ENCODE results near the gene MAPRE2.
"Not testable (repeated sequence)": the region's sequence is repeated elsewhere in the genome, so short reads cannot be mapped to it uniquely, and the experiment has no call there.

MAPRE2 gene

DNA sequence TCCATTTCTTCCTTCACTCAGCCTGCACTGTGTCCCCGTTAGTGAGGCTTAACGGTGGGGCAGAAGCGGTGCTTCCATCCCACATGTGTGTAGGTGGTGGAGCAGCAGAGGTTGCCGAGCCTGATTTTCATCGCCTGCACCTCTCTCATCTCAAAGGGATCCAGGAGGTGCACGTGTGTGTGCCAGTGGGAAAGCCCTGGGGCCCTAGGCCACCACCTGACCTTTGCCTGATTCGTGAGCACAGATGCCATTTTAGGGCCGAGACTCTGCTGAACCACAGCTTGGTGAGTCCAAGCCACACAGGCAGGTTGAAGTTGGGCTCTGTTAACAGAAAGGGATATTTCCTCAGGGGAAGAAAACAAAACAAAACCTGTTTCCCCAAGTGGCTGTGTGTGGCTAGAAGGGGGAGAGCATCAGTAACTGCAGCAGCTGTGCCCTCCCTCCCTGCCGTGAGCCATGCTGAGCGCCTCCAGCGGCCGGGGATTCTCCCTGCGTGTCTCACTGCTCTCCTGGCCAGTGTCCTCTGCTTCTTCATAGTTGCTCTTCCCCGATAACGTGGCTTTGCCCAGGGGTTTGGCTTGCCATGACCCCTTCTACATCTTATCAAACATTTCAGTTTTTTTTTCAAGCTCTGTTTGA, 81.5 kb downstream of the MAPRE2 start:
- DNase-seq (ENCODE audit: low read depth): no peak

DNA sequence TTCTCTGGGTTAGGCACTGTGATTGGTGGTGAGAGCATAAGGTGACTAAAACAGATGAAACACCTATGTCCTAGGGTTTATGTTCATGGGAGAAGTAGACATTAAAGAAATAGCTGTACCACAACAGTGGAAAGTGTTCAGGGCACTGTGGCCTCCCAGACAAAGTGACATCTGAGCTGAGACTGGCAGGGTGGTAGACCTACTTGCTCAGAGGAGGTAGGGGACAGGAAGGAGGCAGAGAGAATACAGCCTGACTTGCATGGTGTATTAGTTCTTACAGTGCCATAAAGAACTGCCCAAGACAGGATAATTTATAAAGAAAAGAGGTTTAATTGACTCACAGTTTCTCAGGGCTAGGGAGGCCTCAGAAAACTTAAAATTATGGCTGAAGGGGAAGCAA, 82.6 kb downstream of the MAPRE2 start:
- no peak for DNase-seq (ENCODE audit: low read depth)

DNA sequence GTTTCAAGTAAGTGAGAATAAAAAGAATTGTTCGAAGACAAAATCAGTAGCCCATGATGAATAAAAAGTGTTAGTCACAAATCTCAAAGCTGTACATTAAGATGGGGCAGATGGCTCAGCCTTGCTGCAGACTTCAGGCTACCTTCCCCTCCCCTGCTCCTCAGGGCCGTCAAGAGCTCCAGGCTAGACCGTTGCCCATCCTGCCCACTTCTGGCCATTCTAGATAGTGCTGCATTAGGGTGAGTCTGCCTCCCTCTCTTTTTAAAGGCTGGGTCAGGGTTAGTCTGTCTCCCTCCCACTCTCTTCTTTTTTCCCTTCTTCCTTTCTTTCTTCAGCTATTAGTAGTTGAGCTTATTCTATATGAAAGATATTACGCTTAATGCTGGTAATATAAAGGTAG, 86.0 kb downstream of the MAPRE2 start:
- no peak for DNase-seq (ENCODE audit: low read depth)

DNA sequence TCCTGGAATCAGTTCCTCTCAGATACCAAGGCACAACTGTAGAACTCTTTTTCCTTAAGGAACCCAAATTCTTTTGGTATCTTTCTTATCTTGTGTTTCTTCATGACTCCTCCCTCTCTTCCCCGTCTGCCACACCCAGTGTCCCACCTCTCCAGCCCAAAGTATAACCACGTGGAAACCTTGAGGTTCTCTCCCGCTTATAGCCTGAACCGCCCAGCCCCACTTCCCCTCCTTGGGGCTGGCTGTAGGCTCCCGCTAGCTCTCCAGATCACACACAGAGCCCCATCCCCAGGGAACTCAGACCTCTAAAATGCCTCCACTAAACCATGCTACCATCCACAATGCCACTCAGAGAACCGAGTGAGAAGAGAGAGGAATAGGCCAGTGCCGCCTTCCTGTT, 87.5 kb downstream of the MAPRE2 start:
- no peak for DNase-seq (ENCODE audit: low read depth)

DNA sequence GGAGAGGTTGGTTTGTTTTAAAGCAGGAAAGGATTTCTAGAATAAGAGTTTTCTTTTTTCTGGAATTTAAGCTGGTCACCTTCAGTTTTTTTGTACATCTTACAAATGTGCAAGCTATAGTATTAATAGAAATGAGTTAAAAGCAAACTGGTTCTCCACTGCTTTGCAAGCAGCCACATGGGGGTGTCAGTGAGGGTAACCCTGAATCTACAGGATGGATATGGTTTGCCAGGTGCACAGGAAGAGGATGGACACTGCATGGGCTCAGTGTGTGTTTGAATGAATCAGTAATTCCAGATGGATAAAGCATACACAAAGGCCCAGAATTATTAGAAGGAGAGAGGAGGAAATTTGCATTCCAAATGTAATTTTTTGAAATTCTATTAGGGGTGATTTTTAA, 89.0 kb downstream of the MAPRE2 start:
- DNase-seq (ENCODE audit: low read depth): no peak

DNA sequence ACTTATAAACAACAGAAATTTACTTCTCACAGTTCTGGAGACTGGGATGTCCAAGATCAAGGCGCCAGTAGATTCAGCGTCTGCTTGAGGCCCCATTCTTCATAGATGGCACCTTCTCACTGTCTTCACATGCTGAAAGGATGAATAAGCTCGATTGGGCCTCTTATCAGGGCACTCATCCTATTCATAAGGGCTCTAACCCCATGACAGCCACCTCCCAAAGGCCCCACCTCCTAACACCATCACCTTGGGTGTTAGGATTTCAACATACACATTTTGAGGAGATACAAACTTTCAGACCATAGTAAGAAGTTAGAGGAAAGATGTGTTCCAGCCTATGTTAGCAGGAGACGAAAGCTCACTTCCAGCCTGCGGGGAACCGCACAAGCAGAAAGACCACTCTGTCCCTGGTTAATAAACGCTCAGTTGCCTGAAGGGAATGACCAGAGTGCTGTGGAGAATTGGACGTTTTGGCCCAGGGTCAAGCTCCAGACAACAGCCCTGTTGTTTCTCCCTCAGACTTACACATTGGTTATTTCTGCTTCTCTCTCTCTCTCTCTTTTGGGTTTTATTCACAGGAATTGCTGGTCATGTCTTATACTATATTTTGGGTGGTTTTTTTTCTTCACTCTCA, 90.3 kb downstream of the MAPRE2 start:
- DNase-seq (ENCODE audit: low read depth): no peak

DNA sequence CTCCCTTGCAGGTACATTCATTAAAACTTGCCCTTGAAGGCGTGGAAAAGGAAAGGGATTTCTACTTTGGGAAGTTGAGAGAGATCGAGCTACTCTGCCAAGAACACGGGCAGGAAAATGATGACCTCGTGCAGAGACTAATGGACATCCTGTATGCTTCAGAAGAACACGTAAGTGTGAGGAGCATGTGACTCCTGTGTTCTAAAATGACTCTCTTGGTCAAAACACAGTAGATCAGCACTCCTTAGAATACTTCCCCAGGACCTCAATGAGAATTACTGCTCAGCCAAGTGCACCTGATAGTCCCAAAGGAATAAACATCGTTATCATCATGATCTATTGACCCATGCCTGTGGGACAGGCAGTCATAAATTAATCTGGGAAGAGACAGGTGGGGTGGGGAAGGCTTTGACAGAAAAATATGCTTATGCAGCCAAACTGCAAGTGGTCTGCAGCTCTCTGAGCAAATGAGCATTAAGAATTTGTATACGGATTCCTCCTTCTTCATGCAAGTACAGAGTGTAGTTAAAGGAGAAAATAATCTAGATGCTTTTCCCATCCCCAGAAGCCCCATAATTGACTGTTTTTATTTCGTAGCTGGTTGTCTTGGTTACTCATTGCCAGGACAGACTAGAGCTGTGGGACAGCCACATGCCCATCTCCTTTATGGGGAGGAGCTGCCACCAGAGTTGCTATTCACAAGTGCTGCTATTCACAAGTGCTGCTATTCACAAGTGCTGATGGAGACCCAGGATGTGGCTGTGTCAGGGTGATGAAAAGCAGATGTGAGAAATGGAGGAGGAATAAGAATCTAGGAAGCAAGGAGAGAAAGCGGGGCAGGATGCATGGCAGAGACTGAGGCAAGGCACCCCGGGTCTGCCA, 91.0 kb downstream of the MAPRE2 start:
- DNase-seq (ENCODE audit: low read depth): no peak

DNA sequence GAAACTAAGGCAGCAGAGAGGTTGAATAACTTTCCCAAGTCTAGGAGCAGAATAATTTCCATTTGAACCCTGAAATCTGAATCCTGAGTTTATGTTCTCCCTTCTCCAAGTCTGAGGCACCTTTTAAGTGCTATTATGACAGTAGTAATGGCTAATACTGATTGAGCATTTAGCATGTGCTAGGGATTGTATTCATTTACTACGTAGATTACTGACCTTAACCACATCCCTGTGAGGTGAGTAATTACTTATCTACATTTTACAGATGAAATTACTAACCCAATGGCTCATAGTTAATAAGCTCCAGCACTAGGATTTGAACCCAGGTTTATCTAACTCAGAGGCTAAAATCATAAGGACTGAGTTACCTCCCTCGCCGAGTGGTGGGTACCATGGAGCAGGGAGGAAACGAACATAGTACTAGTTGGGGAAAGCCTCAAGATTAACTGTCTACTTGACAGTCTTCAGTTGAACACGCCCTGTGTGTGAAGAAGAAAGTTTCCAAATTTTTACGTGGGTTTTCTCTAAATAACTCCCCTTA, 93.0 kb downstream of the MAPRE2 start:
- no peak for DNase-seq (ENCODE audit: low read depth)

DNA sequence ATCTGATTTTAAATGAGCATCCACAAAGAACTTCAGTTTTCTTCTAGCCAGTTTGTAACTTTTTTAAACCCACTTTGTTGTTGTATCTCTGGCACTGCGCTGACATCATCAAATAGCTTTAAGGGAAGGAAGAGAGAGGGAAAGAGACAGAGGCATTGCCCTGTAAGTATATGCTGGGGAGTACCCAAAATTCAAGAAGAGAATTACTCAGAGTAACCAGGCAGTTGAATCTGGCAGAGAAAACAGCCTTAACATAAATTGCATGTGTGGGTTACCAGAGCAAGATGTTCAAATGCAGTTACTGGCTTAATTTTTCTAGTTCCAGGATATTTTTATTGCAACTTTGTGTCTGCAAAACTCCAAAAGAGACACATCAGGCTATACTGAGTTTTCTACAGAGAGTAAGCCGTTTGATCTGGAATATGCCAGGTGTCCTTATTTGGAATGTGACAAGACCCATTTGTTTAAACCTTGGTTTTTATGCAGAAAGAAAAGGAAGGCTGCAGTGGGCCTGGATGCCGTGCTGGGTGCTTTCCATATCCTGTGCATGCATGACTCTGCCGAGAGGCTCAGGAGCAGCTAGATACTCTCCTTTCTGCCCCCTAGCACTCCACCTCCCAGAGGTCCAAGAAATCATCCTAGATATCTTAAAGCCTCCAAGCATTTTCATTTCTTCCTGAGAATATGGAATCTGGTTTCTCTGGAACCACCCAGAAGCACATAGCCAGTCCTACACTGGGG, 93.7 kb downstream of the MAPRE2 start:
- no peak for DNase-seq (ENCODE audit: low read depth)

DNA sequence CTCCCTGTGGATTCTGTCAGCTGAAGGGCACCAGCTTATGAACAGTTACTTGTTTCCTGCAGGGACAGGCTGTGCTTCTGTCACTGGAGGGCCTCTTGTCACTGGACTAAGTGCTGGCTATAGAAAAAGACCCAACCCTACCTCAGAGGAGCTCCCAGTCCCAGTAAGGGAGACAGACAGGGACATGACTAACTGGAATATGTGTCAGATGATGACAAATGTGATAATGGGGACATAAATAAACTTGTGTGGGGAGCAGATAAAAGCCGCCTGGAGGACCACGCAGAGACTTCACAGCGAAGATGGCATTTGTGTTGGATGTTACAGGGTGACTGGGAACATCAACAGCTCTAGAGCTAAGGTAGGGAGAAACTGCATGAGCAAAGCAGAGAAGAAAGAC, 95.0 kb downstream of the MAPRE2 start:
- DNase-seq (ENCODE audit: low read depth): no peak

DNA sequence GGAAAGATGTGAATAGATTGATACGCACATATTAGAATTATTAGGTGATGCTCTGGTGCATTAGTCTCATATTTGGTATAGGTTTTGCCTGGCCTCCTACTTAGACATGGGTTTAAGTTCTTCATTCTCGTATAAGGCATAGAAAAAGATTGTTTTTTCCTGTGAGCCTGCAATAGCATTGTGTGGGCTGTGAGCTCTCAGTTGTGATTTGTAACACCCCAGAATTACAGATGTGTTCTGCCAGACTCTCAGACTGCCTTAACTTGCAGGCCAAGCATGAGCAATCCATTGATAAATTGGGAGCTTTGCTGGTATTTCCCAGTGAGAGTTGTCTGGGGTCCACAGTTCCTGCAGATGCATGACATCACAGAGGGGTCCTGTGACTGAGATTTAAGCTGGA, 95.7 kb downstream of the MAPRE2 start:
- DNase-seq (ENCODE audit: low read depth): no peak

DNA sequence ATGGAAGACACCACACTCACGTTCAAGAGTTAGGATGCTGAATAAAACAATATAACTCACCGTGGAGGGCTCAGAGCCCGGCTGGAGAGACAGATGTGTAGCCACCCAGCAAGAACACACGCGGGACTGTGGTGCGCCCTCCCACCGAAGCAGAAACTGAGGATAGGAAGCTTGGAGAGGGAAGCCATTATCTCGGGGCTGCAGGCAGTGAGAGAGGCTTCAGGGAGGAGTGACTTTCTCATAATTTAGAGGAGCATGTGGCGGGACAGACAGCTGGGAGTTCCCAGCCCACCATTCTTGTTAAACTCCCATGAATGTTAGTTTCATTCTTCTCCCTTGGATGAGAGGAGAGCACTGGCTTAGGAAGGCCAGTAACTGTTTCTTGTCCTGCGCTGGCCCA, 96.4 kb downstream of the MAPRE2 start:
- DNase-seq (ENCODE audit: low read depth): no peak

DNA sequence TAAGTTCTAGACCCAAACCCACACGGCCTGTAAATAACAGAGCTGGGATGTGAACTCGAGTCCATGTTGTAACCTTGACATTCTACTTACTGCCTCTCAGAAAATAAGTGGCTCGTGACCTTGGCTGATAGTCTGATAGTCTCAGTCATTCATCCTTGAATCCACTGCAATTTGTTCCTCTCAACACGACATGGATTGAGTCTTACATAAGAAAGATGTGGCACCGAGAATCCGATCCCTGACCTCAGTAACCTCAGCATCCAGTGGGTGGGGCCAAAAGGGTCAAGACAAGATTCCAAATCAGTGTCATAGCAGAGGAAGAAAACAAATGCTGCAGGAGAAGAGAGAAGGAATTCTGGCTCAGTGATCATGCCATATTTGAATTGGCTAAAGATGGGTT, 97.6 kb downstream of the MAPRE2 start:
- no peak for DNase-seq (ENCODE audit: low read depth)

DNA sequence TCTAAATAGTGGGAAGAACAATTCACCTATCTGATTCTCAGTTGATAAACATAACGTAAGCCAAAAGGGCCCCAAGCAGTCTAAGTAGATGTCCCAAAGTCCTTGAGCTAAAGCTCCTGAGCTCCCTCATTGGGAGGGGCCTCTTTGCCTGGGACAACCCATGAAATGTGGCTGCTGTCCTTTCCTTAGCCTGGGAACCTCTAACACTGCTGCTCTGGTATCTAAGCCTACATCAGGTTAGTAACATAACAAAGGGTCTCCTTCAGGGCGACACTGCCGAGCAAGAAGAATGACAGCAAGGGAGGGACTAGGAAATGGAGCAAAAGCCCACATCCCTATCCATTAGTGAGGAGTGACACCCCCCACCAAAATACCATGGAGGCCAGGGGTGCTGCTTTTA, 98.3 kb downstream of the MAPRE2 start:
- DNase-seq (ENCODE audit: low read depth): no peak

DNA sequence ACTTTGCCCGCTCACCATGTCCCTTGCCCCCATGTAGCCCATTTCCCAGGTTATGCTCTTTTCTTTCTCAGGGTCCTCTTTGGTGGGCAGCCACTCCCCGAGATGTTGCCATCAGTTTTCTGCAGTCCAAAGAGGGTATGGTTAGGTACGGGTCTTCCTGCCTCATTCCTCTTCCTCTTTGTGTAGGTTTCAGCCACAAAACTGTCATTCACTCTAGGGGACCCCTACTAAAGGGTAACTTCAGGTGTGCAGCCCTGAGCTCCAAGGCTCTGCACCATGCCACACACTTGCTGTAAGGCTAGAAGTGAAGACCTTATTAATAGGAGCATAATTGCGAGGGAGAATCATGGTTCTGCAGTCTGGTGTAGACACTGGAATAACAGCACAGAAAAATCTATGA, 99.9 kb downstream of the MAPRE2 start:
- no peak for DNase-seq (ENCODE audit: low read depth)

DNA sequence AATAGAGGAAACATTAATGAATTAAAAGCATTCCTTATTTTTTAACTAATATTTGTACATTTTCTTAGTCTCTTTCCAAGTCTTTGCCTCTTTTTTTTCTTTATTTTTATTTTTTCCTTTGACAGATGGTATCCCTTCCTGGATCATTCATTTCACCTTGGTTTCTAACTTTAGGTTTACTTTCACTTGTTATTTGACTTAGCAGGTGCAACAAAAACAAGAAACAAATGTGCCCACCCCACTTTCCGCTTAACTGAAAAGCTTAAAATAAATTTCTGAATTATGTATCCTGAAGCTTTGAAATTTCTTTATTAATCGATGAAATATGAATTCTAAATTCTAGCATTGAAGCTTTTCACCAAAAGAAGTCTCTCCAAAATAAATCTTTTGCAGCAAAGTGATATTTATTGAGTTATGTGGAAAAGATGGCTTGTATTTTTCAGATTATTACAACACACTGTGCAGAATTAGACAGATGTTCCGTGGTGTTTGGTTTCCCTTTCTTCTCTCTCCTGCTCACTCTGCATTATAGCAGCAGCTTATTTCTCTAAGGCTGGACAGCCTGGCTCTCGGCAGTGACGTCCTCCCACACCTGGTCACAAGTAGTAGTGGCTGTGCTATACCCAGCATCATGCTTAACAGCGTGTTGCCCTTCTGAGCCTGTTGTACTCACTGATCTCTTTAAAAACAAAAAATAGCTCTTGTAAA, 100.5 kb downstream of the MAPRE2 start:
- DNase-seq (ENCODE audit: low read depth): no peak

DNA sequence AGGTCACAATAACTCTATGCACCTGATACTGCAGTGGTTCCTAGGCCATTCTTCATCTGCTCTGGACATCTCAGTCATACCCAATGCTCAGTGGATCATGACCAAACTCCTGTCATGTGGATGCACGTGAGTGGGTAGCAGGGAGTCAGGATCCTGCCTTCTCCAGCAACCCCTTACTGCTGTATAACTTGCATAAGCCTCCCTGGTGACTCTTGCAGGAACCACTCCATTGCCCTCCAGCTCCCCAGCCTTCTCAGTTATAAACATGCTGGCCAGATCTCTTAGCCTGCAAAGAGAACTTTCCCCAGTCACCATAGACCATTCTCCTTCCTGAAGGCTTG, 101.0 kb downstream of the MAPRE2 start:
- no peak for DNase-seq (ENCODE audit: low read depth)

DNA sequence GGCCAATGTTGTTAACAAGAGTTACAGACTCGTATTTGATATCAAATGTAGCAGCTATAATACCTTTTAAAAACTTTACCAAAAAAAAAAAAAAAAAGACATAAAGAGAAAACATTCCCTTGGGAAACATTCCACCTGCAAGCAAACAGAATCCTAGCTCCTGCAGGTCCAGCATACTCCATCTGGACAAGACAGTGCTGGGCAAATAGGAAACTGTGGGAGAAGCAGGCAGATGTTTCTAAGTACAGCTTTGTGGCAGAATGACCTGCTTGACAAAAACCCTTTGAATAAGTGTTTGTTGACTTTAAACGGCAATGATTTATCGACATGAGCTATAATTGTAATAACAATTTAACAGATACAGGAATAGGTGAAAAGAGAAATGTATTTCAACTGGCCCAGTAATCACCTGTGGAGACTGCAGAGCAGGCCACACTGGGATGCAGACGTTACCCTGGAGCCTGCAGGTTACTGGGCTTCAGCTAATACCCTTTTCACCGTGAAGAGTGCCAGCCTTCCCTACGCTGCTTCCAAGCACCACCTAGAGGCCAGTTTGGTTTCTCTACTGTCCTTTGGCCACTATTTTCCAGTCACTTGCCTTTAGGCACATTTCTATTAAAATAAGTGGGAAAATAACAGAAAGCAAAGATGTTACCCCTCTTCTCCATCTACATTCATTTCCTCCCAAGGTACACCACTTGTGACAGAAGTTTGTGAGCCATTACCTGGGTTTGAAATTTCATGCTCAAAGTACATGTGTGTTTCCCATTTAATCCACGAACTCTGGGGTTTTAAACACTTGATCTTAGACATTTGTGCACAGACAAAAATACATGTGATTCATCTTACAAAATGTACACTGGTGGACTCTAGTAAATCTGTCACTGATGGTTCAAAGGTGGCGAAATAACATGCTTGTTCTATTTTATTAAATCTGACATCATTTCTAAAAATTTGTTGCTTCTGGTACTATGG, 102.7 kb downstream of the MAPRE2 start:
- DNase-seq (ENCODE audit: low read depth): peak; percentile 12

DNA sequence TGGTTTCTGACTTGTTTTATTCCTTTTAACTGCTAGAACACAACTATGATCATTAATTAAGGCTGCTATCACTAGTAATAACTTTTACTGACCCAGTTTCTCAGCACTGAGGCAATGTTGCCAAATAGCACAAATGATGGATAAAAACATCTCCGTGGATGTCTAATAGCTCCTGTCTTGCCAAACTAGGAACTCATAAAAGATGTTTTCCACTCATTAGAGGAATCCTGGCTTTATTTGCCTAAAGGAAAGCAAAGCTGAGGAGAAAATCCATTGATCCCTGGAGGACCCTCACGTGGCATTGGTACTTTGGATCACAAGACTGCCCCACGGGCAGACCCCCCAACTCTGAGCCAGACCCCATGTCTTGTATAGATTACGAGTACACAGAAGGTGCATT, 103.5 kb downstream of the MAPRE2 start:
- no peak for DNase-seq (ENCODE audit: low read depth)

DNA sequence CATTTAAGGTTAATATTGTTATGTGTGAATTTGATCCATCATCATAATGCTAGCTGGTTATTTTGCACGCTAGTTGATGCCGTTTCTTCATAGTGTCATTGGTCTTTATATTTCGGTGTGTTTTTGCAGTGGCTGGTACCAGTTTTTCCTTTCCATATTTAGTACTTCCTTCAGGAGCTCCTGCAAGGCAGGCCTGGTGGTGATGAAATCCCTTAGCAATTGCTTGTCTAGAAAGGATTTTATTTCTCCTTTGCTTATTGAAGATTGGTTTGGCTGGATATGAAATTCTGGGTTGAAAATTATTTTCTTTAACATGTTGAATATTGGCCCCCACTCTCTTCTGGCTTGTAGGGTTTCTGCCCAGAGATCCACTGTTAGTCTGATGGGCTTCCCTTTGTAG, 109.0 kb downstream of the MAPRE2 start:
- DNase-seq (ENCODE audit: low read depth): not testable (repeated sequence)

Measured in T follicular helper cell (primary cell).